OCI-M2 (cell line): ENCODE results near the gene IFNA14.
"Not testable (repeated sequence)": the region's sequence is repeated elsewhere in the genome, so short reads cannot be mapped to it uniquely, and the experiment has no call there.

Source experiments
- DNase-seq: peaks from one replicate; lab custom pipeline; 2025; ENCODE audit not compliant: unreplicated experiment; lab: John Stamatoyannopoulos, UW

IFNA14 gene

GRCh38 chr9:21239911-21240310, at the start of gene IFNA14:
TSS of gene IFNA14 (minus strand) at chr9:21240005. CDS start at chr9:21239935, 70 bp downstream.
- DNase-seq, result no peak

GRCh38 chr9:21287280-21287679, 47.5 kb upstream of the IFNA14 start:
- no peak for DNase-seq

DNA sequence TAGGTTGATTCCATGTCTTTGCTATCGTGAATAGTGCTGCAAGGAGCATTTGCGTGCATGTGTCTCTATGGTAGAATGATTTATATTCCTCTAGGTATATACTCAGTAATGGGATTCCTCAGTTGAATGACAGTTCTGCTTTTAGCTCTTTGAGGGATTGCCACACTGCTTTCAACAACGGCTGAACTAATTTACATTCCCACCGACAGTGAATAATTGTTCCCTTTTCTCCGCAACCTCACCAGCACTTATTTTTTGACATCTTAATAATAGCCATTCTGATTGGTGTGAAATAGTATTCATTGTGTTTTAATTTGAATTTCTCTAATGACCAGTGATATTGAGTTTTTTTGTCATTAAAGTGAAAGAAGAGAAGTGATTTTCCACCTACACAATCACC, 46.9 kb upstream of the IFNA14 start:
- no peak for DNase-seq

DNA sequence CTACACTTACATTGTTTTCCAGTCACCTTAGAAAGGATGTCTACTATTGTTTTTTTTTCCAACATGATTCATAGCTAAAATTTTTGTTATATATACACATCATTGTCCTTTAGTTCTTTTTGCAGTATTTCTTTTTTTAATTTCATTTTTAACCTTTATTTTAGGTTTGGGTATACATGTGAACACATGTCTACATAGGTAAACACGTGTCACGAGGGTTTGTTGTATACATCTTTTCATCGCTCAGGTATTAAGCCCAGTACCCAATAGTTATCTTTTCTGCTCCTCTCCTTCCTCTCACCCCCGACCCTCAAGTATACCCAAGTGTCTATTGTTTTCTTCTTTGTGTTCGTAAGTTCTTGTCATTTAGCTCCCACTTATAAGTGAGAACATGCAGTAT, 46.3 kb upstream of the IFNA14 start:
- no peak for DNase-seq

- DNase-seq, result no peak
Measured at GRCh38 chr9:21281275-21281674, 41.5 kb upstream of the IFNA14 start.

DNA sequence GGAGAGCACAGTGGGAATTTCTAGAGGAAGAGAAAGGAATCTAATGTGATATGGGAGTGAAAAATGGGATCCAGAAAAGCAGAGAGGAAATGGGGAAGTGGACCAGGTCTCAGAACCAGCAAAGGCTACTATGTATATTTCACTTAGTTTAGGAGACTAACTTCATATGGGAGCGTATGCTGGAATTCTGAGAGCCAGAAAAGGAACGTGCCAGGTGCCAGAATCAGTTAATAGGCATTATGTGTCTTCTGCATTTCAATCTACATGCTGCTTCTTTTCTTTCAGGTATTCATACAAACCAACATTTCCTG, 28.5 kb upstream of the IFNA14 start:
- DNase-seq, result no peak

DNA sequence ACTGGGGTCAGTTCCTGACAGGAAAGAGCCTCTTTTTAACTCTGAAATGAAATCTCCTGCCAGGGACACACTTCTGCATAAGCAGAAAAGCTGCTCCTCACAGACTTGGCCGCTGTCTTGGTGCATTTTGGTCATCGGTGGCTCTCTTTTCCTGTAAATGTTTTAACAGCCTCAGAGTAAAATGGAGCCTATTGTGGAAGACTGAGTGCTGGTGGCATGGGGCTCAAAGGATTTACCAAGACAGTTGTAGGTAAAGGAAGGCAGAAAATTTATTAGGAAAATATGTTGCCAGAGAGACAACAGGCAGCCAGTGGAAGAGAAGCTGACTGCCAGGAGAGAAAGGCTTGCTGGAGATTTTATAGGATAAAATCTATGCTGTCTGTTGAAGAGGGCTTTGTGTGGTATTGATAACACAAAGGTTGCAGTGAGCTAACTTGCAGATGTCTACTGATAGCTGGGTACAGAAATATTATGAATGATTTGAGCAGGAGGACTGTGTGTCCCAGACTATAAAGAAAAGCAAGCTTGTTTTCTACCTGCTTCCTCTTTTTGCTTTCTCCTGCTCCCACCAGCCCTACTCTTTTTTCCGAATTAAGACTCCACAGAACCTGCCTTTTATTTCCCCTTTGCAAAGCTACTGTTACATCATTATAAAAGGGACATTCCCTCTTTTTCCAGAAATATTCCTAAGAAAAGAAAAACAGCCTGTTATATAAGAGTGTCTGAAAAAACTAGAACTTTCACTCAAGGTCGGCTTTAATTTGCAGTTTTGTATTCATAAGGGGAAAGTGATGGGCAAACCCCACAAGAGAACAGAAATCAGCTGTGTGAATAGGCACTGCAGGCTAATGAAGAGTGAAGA, 27.9 kb upstream of the IFNA14 start:
- DNase-seq, result no peak

DNA sequence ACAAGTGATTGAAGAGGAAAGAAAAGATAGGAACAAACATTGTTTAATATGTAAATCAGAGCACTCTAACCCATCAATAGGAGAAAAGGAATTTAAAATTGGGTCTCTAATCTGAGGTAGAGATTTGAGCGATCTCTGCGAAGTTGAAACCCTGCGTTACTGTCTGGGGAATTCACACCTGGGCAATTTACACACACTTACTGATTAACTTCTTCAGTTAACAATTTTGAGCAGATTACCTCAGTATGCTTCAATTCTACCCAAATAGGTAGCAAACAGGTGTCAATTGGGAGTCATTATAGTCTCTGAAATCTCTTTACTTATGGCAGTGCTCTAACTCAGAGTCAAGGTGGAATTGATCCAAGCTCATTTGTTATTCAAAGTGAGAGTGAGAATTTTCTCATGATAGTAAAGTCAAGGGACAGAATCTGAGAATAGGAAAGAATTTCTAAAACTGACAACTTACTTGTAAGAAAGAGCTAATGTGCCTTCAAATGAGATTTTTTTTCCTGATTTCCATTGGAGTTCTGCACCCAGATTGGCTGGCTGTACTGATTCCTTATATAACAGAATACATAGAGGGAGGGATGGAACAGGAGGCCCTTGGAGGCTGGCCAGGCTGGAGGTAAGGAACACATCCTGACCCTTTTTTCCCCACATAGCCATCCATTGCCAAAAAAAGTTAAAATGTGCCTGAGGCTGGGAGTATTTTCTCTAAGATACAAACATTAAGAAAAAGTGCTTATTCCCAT, 27.1 kb upstream of the IFNA14 start:
- no peak for DNase-seq

DNA sequence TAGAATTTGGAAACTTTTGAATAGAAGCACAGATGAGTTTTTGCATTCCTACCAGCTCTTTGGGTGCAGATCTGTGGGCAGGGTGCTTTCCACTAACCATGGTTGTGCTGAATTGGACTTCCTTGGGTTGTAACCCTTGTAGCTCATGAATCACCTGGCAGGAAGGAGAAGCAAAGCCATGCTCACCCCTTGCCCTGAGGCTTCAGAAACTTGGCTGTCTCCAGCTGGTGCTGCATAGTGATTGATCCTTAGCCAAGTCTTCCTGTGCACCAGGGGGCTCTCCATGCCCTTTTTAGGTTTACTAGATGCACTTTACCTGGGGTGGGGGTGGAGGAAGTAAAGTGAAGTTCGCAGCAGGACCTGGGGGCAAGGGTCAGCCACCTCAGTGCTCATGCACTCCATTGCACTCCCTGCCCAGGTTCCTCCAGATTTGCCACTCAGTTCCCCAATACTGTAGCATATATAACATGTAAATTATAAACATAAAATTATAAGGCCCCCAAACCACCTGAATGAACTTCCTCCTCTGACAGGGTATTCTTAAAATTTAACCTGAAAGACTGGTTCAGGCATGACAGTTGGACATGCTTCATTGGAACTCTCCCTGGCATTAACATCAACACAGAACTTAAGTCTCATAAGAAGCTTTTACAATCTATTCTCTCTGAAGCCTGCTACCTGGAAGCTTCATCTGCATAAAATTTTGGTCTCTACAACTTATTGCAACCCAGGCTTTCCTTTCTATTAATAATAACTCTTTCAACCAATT, 25.8 kb upstream of the IFNA14 start:
- no peak for DNase-seq

- no peak for DNase-seq
Measured at GRCh38 chr9:21255538-21256212, 15.9 kb upstream of the IFNA14 start.

DNA sequence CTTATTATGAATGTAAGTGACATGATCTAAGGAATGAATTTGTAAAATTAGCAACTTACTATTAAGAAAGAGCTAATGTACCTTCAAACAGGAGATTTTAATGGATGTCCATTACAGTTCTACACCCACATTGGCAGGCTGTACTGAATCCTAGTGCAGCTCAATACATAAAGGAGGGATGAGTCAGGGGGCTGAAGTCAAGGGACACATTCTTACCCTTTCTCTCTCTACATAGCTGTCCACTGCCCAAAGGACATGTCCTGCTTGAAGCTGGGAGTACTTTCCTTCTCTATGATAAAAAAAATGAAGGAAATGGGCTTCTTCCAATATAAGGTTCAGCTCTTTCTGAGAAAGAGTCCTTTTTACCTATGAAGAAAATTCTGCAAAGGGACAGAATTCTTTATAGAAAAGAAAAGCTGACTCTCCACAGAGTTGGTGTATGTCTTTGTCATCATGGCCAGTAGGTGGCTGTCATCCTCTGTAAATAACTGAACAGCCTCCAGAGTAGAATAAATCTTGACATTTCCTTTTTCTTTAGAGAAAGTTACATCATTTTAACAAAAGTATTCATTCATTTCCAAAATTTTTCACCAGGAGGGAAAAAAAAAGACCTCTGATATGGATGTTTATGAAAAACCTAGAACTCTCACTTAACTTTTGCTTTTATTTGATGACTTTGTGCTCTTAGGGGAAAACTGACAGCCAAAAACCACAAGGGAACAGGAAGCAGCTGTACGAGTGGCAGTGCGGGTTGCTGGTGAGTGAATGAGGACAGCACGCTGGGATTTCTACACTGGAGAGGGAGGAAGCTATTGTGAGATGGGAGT, 13.1 kb upstream of the IFNA14 start:
- no peak for DNase-seq

DNA sequence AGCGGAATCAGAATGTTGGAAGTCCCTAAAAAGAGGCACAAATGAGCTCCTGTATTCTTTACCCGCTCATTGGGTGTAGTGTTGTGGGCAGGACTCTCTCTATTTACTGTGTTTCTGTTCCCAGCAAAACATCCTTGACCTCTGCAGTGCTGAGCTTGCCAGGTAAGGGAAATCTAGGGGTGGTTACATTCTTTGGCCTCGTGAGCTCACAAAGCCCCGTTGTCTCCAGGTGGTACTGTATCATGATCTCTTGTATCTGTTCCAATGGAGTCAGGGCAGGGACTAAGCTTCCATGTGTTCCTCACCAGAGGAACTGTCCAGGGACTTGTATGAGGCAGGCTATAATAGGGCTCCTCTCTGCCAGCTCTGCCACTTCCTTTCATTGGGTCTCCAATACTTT, 11.8 kb upstream of the IFNA14 start:
- no peak for DNase-seq

DNA sequence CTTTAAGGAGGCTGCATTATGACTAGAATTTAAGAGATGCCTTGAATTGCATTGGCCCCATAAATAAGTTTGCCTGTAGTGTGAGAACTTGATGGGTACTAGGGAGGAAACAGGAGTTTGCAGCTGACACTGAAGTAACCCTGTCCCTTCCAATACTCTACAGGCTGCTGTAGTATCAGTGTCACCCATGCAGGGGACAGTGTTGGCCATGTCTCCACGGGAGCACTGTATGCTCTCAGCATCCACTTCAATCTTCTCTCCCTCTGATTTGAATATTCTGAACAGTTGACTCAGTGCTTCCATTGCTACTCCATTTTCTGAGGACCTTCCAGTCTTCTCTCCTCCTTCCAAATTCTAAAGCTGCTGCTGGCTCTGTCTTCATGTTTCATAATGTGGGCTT, 11.4 kb upstream of the IFNA14 start:
- no peak for DNase-seq

- DNase-seq, result no peak
Measured at GRCh38 chr9:21244836-21245235, 5.0 kb upstream of the IFNA14 start.

- DNase-seq, result not testable (repeated sequence)
Measured at GRCh38 chr9:21236360-21236714, 3.5 kb downstream of the IFNA14 start.

DNA sequence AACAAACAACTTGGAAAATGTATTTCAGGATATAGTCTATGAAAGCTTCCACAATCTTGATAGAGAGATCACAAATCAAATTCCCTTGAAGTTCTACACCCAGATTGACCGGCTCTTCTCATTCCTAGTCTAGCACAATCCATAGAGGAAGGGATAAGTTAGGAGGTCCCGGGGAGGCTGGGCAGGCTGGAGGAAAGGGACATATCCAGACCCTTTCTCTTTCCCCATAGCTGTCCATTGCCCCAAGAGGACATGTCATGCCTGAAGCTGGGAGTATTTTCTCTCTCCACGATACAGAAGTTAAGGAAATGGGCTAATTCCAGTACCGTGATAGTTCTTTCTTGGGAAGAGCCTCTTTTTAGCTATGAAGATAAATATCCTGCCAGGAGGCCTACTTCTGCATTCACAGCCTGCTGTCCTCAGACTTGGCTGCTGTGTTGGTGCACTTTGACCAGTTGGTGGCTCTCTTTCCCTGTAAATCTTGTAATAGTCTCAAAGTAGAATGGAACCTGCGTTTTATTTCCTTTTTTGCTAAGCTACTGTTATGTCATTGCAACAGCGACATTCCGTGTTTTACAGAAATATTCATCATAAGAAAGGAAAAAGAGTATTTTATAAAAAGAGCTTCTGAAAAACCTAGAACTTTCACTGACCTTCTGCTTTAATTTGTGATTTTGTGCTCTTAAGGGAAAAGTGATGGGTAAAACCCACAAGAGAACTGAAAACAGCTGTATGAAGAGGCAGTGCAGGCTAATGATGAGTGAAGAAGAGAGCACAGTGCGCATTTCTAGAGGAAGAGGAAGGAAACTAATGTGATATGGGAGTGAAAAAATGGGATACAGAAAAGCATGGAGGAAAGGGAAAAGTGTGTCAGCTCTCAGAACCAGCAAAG, 4.1 kb downstream of the IFNA14 start:
- DNase-seq, result peak; percentile 17

GRCh38 chr9:21234153-21234687, 5.6 kb downstream of the IFNA14 start:
- DNase-seq, result no peak

GRCh38 chr9:21233258-21233657, 6.5 kb downstream of the IFNA14 start:
- no peak for DNase-seq

DNA sequence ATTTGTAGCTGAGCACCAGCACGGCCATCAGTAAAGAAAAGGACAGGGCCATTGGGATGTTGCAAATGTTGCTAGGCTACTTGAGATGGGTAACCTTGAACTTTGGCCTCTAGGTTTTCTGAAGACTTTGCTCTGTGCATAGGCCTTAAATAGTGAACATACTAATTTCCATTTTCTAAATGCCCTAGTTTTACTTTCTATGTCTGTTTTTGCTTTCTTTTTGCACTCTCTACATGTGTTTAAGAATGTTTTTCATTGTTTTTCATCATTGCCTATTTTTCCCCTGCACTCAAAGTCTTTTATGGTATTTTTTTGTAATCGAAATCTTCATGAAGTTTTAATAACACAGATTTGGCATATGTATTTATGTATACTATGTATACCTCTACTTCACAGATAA, 11.7 kb downstream of the IFNA14 start, which contains the start of gene IFNA17:
Gene IFNA17 (minus strand): TSS at position 101 of the 400 bp plus-strand sequence. CDS start 49 bp downstream, at position 52.
- no peak for DNase-seq
